ENCODE measurements around the gene TFR2. TPM values are rescaled to one million over a fixed set of nuclear protein-coding genes. Genes with fewer than 3 reads are reported as not detected.

TFR2 gene
- total and polyA plus RNA-seq, 9 donors = 0.06 to 0.79 (median 0.18) TPM; not detected in 3

GRCh38 chr7:100584683-100585510 is 56.5 kb downstream of the TFR2 start:
- H3K36me3 ChIP-seq = no peaks in the 10 kb centered on the region
- no peaks in the 10 kb centered on the region for H3K9me3 ChIP-seq
- peaks cover 14% of the 10 kb centered on the region for H3K4me1 ChIP-seq (ENCODE audit: insufficient read depth)
- TF ChIP-seq, protein P1, sequence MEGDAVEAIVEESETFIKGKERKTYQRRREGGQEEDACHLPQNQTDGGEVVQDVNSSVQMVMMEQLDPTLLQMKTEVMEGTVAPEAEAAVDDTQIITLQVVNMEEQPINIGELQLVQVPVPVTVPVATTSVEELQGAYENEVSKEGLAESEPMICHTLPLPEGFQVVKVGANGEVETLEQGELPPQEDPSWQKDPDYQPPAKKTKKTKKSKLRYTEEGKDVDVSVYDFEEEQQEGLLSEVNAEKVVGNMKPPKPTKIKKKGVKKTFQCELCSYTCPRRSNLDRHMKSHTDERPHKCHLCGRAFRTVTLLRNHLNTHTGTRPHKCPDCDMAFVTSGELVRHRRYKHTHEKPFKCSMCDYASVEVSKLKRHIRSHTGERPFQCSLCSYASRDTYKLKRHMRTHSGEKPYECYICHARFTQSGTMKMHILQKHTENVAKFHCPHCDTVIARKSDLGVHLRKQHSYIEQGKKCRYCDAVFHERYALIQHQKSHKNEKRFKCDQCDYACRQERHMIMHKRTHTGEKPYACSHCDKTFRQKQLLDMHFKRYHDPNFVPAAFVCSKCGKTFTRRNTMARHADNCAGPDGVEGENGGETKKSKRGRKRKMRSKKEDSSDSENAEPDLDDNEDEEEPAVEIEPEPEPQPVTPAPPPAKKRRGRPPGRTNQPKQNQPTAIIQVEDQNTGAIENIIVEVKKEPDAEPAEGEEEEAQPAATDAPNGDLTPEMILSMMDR (IDR thresholded peaks at IDR 0.05) = no peak
- no peak for TF ChIP-seq EP300 (IDR thresholded peaks at IDR 0.05)
- TF ChIP-seq POLR2A (IDR thresholded peaks at IDR 0.05) = no peak
- 2 to 4% (median 3%) methylated on average over 20 of the region's 20 CpGs for WGBS, 3 donors
- intact Hi-C loops (cut with DNase I) = loop anchor here in 1 of 4 donors (5.0 to 10.0 kb wide), 2 partner anchors 97 to 270 kb away; partner anchors contain the start of gene SLC12A9
- H3K4me3 ChIP-seq = peak overlapping the region; percentile 80
- no peaks in the 10 kb centered on the region for H3K27me3 ChIP-seq
- H3K27ac ChIP-seq = peak overlapping the region; percentile 65 to 86
- peak in 4 of 5 donors; percentile 69 to 79 (median 70) for DNase-seq

DNA sequence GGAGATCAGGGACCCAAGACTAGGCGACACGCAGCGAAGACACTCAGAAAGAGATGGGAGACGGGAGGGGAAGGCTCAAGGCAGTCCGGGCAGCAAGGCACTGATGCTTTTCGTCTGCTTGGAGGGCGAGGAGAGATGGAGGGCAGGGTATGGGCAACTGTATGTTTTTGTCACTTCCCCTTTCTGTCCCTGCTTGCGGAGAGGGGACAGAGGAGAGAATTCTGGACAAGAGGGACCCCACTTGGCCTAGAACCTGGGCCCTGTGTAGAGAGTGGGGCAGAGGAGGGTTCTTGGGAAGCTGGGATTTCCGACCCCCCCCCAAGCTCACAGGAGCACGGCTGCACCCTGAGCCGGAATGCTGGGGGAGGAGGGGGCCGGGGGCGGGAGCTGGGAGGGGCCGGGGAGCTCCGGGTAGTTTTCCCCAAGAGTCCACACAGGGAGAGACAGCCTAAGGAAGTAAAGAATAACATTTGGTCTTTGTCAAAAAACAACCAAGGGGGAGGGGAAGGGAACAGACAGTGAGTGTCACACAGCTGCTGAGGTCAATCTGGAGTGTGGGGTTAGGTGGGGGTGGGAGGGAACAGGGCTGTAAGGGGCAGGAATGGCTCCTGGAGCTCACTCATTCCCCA is 57.2 kb downstream of the TFR2 start:
- Histone ChIP-seq H3K4me3 (peak overlapping the region; percentile 80), H3K27me3 (no peaks in the 10 kb centered on the region), H3K36me3 (no peaks in the 10 kb centered on the region), H3K4me1 (ENCODE audit: insufficient read depth) (peaks cover 14% of the 10 kb centered on the region), H3K9me3 (no peaks in the 10 kb centered on the region), H3K27ac (peak overlapping the region; percentile 62 to 86)
- TF ChIP-seq POLR2A (IDR thresholded peaks at IDR 0.05) = no peak
- DNase-seq = peak in 3 of 5 donors; percentile 29 to 45 (median 39)
- WGBS, 3 donors = 23 to 29% (median 23%) methylated on average over 15 of the region's 15 CpGs
- intact Hi-C loops (cut with DNase I) = loop anchor here in 1 of 4 donors (5.0 to 10.0 kb wide), 2 partner anchors 98 to 271 kb away; partner anchors contain the start of gene SLC12A9

DNA sequence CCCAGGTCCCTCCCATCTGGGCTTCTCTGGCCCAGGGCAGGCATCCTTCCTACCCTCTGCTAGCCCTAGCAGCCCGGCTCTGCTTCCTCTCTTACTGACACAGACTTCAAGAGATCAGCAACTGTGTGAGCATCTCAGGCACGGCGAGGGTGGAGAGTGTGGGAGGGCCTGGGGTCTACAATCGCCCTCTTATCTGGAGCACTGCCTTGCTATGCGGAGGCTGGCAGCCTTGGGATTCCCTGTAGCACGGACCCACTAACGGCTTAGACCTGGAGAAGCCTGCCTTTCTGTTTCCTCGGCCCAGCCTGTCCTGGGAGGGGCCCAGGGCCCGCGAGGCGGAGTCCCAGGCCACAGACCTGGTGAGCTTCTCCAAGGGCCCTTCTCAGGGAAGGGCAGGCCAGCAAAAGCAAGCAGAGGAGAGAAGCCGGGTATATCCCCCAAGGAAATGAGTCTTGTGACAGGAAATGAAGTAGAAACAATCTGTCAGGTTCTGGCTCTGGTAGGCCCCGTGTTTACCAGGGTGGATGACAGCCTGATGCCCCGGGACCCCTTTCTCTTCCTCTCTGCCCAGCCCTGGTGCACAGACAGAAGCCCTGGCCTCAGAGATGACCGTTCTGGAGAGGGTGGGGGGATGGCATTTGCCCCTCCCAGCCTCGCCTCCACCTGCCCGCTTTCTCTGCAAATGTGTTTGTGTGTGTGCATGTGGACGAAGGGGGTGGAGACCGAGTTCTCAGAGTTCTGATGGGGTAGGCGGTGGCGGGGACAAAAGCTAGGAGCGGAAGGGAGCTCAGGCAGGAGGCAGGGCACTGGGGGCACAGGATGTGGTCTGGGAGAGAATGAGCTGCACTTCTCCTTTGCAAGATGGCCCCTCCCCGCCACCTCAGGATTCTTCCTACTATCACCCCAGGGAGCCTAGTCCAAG is 58.0 kb downstream of the TFR2 start:
- Histone ChIP-seq H3K4me1 (ENCODE audit: insufficient read depth) (peaks cover 14% of the 10 kb centered on the region), H3K27me3 (no peaks in the 10 kb centered on the region), H3K9me3 (no peaks in the 10 kb centered on the region), H3K27ac (peak overlapping the region; percentile 62 to 86), H3K36me3 (no peaks in the 10 kb centered on the region), H3K4me3 (no peak overlapping the region)
- TF ChIP-seq POLR2A (IDR thresholded peaks at IDR 0.05) (no peak), EP300 (IDR thresholded peaks at IDR 0.05) (no peak)
- TF ChIP-seq, protein P1 (IDR thresholded peaks at IDR 0.05) = no peak
- WGBS, 3 donors = 23 to 31% (median 28%) methylated on average over 23 of the region's 23 CpGs
- intact Hi-C loops (cut with DNase I) = loop anchor here in 1 of 4 donors (5.0 to 10.0 kb wide), 2 partner anchors 99 to 271 kb away; partner anchors contain the start of gene SLC12A9
- peak in 3 of 5 donors; percentile 41 to 66 (median 51) for DNase-seq

GRCh38 chr7:100582650-100583049 is 58.7 kb downstream of the TFR2 start:
- Histone ChIP-seq H3K27me3 (no peaks in the 10 kb centered on the region), H3K9me3 (no peaks in the 10 kb centered on the region), H3K4me3 (no peak overlapping the region), H3K36me3 (no peaks in the 10 kb centered on the region), H3K27ac (peak overlapping the region in 1 of 2 donors; percentile 26), H3K4me1 (ENCODE audit: insufficient read depth) (peaks cover 14% of the 10 kb centered on the region)
- DNase-seq = peak in 1 of 5 donors; percentile 35
- intact Hi-C loops (cut with DNase I) = loop anchor here in 1 of 4 donors (5.0 to 10.0 kb wide), 2 partner anchors 100 to 272 kb away; partner anchors contain the start of gene SLC12A9
- 42 to 55% (median 42%) methylated on average over 11 of the region's 11 CpGs for WGBS, 3 donors
- TF ChIP-seq EP300 (IDR thresholded peaks at IDR 0.05) (no peak), POLR2A (IDR thresholded peaks at IDR 0.05) (no peak)
- TF ChIP-seq, protein P1 (IDR thresholded peaks at IDR 0.05) = no peak
